Sigmoid colon (tissue), 7 donors: Measurements from ENCODE around the gene MAPT. TPM values are rescaled to one million over a fixed set of nuclear protein-coding genes. Genes with fewer than 3 reads are reported as not detected.

ENCODE experiments used
- DNase-seq: peaks from one replicate; pipeline ENCODE4 v3.0.0-alpha.2; 2019
- H3K27ac ChIP-seq, 4 donors: fragments of 200-600 bp; sonication (generic); one replicate each; pipeline ENCODE4 v1.5.1; 2016 to 2019; ENCODE audit warnings: mild to moderate bottlenecking in 1 of 4
- H3K27me3 ChIP-seq, 3 donors: fragments of 200-600 bp; sonication (generic); one replicate each; pipeline ENCODE4 v1.5.1; 2019; ENCODE audit warnings: mild to moderate bottlenecking in 1 of 3
- H3K36me3 ChIP-seq, 4 donors: fragments of 200-600 bp; sonication (generic); one replicate each; pipeline ENCODE4 v1.5.1; 2016 to 2019
- H3K4me1 ChIP-seq, 4 donors: fragments of 200-600 bp; sonication (generic); one replicate each; pipeline ENCODE4 v1.5.1; 2017 to 2019
- H3K4me3 ChIP-seq, 4 donors: fragments of 200-600 bp; sonication (generic); one replicate each; pipeline ENCODE4 v1.5.1; 2017 to 2019; ENCODE audit warnings: mild to moderate bottlenecking in 2 of 4, moderate library complexity in 1 of 4
- H3K9me3 ChIP-seq, 4 donors: fragments of 200-600 bp in 3 of 4; sonication (generic) in 3 of 4; one replicate each; pipeline versions ENCODE4 v1.5.1 to v1.6.1; 2013 to 2019
- EP300 ChIP-seq, 4 donors: sonication (generic); formaldehyde crosslinking; IDR thresholded peaks; one replicate each; pipeline ENCODE4 v1.6.1; 2017; ENCODE audit warnings: antibody characterized with exemption in 4 of 4
- POLR2A ChIP-seq, 2 donors: fragments of 450-650 bp; IDR thresholded peaks; one replicate each; pipeline ENCODE4 v1.6.1; 2016; ENCODE audit warnings: antibody characterized with exemption in 2 of 2, mild to moderate bottlenecking in 2 of 2, moderate library complexity in 2 of 2
- POLR2AphosphoS5 ChIP-seq, 4 donors: sonication (generic); formaldehyde crosslinking; IDR thresholded peaks; one replicate each; pipeline ENCODE4 v1.6.1; 2017; ENCODE audit warnings: antibody characterized with exemption in 4 of 4
- WGBS, 2 donors: extraction: QIAGEN DNeasy Blood & Tissue Kit; methylation state at CpG; one replicate each; pipeline ENCODE4 v1.1.7; 2013; 5-methylcytosine and 5-hydroxymethylcytosine counted together
- intact Hi-C: fragments of 100-400 bp; cut with DNase I; formaldehyde crosslinking; loops from one replicate; pipeline ENCODE4 v1.15.1; 2023
- polyA plus RNA-seq, 3 donors: library from polyadenylated mRNA; stranded (reverse); fragments of 200-250 nt; gene quantifications; one replicate each; pipeline ENCODE4 v1.2.3, GENCODE V29; 2013
- total RNA-seq, 4 donors: library from RNA; depleted of rRNA; stranded (reverse); fragments of >200 nt; gene quantifications; one replicate each; pipeline ENCODE4 v1.1.0, GENCODE V29; 2016
- TF ChIP-seq, protein P1 (sequence below), 4 experiments: fragments of 450-650 bp in 3 of 4; fragments of 200-600 bp in 1 of 4; IDR thresholded peaks; one replicate each; pipeline ENCODE4 v1.5.1; 2016 to 2019; ENCODE audit warnings: antibody characterized with exemption in 4 of 4, mild to moderate bottlenecking in 3 of 4, moderate library complexity in 2 of 4
- donor health status: healthy with polysubstance abuse.
- donor health status: Bipolar disorder and iron deficiency.
- donor health status: healthy.

Gene MAPT
- total and polyA plus RNA-seq, 7 donors: 0.60 to 20.5 (median 10.9) TPM; not detected in 1

DNA sequence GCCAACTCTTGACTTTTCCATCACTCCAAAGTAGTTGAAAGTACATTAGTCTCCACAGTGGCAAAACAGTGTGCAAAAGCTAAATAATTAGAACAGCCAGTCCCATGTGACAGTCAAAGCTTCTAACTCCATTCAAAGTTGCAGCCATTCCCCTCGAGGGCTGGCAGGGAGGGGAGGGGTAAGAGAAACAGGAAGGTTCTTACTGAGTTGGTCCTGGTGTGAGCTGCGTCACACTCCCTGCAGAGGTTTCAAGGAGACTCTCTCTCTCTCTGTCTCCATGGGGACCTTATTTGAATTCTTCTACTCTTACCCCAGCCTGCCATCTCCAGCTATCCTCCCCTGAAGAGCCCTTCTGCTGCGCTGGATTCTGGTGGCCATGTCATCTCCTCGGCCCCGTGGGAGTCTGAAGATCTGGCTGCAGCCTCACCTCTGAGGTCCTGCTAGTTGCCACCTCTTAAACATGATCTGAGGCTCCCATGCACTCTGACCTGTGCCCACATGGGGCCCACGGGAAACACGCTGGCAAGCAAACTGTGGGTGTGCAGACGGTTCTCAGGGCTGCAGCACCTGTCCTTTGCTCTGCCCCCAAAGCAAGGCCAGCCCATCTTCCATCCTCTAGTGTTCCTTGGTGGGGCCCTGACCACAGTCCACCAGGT, 81.4 kb downstream of the MAPT start:
- Histone ChIP-seq H3K4me1 (peaks cover 0 to 17% (median 8%) of the 10 kb centered on the region in 4 donors), H3K4me3 (no peak overlapping the region), H3K27me3 (no peaks in the 10 kb centered on the region), H3K36me3 (no peaks in the 10 kb centered on the region), H3K27ac (no peak overlapping the region), H3K9me3 (no peaks in the 10 kb centered on the region)
- intact Hi-C loops: no loop called here
- no peak for TF ChIP-seq EP300 (IDR thresholded peaks at IDR 0.05)
- TF ChIP-seq POLR2AphosphoS5 (IDR thresholded peaks at IDR 0.05): no peak
- TF ChIP-seq, protein P1, sequence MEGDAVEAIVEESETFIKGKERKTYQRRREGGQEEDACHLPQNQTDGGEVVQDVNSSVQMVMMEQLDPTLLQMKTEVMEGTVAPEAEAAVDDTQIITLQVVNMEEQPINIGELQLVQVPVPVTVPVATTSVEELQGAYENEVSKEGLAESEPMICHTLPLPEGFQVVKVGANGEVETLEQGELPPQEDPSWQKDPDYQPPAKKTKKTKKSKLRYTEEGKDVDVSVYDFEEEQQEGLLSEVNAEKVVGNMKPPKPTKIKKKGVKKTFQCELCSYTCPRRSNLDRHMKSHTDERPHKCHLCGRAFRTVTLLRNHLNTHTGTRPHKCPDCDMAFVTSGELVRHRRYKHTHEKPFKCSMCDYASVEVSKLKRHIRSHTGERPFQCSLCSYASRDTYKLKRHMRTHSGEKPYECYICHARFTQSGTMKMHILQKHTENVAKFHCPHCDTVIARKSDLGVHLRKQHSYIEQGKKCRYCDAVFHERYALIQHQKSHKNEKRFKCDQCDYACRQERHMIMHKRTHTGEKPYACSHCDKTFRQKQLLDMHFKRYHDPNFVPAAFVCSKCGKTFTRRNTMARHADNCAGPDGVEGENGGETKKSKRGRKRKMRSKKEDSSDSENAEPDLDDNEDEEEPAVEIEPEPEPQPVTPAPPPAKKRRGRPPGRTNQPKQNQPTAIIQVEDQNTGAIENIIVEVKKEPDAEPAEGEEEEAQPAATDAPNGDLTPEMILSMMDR (IDR thresholded peaks at IDR 0.05): no peak
- TF ChIP-seq POLR2A (IDR thresholded peaks at IDR 0.05): no peak
- WGBS, 2 donors: 74 to 82% methylated on average over 8 of the region's 8 CpGs
- DNase-seq: no peak

DNA sequence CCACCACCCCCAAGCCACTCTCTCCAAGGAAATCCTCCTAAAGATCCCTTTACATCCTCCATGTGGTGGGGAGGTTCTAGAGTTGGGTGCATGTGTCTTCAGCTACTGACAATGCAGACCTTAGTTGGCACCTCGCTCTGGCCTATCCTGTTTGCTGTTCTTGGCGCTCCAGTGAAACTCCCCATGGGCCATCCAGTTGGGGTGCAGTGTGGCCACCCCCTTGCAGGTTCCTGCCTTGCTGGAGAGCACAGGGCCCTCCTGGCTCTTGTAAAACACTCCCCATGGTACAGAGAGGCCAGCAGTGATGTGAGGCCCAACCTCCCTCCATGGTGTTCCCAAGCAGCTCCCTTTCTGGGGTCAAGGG, 82.0 kb downstream of the MAPT start:
- no peaks in the 10 kb centered on the region for H3K9me3 ChIP-seq
- no peak overlapping the region for H3K27ac ChIP-seq
- H3K36me3 ChIP-seq: no peaks in the 10 kb centered on the region
- no peak overlapping the region for H3K4me3 ChIP-seq
- intact Hi-C loops: no loop called here
- DNase-seq: no peak
- H3K4me1 ChIP-seq: peaks cover 0 to 17% (median 8%) of the 10 kb centered on the region in 4 donors
- no peaks in the 10 kb centered on the region for H3K27me3 ChIP-seq
- 97 to 98% methylated on average over 2 of the region's 2 CpGs for WGBS, 2 donors
- TF ChIP-seq POLR2AphosphoS5 (IDR thresholded peaks at IDR 0.05) (no peak), POLR2A (IDR thresholded peaks at IDR 0.05) (no peak)

DNA sequence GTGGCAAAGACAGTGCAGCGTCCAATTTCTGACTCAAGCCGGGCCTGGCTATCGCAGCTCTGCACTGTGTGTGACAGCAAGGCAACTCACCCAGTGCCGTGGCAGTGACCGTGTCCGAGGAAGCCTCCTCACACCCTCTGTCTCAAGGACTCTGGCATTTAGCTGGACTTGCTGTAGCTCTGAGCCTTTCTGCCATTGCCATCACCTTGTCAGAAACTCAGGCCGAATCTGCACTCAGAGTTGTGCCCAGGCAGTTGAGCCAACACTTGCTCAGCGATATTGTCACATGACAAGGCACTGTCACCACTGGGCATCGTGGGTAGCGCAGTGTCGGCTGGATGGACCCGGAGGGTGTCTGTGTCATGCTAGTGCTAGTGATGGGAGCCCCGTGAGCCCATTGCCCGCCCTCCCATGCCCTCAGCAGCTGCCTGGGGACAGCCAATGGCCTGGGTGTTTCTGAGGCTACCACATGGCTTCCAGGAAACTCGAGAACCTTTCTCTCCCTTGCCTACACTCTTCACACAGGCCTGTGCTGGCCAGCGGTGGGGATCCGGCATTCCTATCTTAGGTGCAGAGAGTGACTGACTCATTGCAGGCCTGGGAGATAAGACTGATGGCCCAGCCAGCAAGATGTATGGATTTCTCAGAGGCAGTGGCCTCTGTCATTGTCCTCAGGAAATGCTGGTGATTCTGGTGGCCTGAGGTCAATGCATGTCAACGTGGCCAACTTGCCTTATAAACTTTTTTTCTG, 82.6 kb downstream of the MAPT start:
- H3K4me3 ChIP-seq: no peak overlapping the region
- intact Hi-C loops: no loop called here
- no peaks in the 10 kb centered on the region for H3K36me3 ChIP-seq
- TF ChIP-seq EP300 (IDR thresholded peaks at IDR 0.05) (no peak), POLR2AphosphoS5 (IDR thresholded peaks at IDR 0.05) (no peak), POLR2A (IDR thresholded peaks at IDR 0.05) (no peak)
- TF ChIP-seq, protein P1 (IDR thresholded peaks at IDR 0.05): no peak
- H3K9me3 ChIP-seq: no peaks in the 10 kb centered on the region
- peaks cover 0 to 17% (median 8%) of the 10 kb centered on the region in 4 donors for H3K4me1 ChIP-seq
- H3K27ac ChIP-seq: no peak overlapping the region
- H3K27me3 ChIP-seq: no peaks in the 10 kb centered on the region
- no peak for DNase-seq
- WGBS, 2 donors: 88 to 90% methylated on average over 18 of the region's 18 CpGs

DNA sequence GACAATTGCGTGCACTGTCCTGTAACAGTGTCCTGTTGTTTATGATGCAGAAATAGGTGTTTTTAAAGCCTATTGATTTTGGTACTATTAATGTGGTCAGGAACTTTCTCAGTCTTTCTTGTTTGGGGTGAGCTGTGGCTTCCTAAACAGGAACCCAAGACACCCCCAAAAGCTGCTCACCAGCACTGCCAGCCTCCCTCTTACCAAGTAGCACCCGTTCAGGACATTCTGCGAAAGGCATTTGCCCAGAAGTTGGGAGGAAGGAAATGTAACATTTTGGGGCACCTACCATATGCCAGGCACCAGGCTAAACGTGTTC, 83.1 kb downstream of the MAPT start:
- 80 to 87% methylated on average over 4 of the region's 4 CpGs for WGBS, 2 donors
- no peak for DNase-seq
- H3K4me1 ChIP-seq: peaks cover 0 to 17% (median 8%) of the 10 kb centered on the region in 4 donors
- TF ChIP-seq EP300 (IDR thresholded peaks at IDR 0.05) (no peak), POLR2A (IDR thresholded peaks at IDR 0.05) (no peak), POLR2AphosphoS5 (IDR thresholded peaks at IDR 0.05) (no peak)
- H3K4me3 ChIP-seq: no peak overlapping the region
- H3K9me3 ChIP-seq: no peaks in the 10 kb centered on the region
- no peaks in the 10 kb centered on the region for H3K27me3 ChIP-seq
- no peaks in the 10 kb centered on the region for H3K36me3 ChIP-seq
- intact Hi-C loops: no loop called here
- no peak overlapping the region for H3K27ac ChIP-seq

DNA sequence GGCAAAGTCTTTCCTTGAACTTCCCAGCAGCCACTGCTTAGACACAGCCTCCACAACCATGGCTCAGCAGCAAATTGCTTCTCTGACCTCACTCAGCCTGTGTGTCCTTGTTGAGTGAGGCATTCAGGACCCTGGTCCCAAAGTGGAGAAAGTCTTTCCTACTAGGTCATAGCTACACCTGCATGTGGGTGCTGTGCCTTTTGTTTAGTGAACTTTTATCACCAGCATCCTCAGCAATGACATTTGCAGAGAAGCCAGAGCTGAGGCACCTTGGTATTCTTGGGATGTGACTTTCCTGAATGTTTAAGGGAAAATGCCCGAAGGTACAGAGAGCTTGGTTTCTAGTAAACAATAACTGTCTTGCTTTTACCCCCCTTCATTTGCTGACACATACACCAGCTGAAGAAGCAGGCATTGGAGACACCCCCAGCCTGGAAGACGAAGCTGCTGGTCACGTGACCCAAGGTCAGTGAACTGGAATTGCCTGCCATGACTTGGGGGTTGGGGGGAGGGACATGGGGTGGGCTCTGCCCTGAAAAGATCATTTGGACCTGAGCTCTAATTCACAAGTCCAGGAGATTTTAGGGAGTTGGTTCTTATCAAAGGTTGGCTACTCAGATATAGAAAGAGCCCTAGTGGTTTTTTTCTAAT, 83.7 kb downstream of the MAPT start:
- WGBS, 2 donors: 78 to 81% methylated on average over 3 of the region's 3 CpGs
- H3K4me3 ChIP-seq: no peak overlapping the region
- H3K27ac ChIP-seq: no peak overlapping the region
- DNase-seq: no peak
- H3K4me1 ChIP-seq: peaks cover 0 to 17% (median 6%) of the 10 kb centered on the region in 4 donors
- H3K9me3 ChIP-seq: no peaks in the 10 kb centered on the region
- no peaks in the 10 kb centered on the region for H3K36me3 ChIP-seq
- intact Hi-C loops: no loop called here
- H3K27me3 ChIP-seq: no peaks in the 10 kb centered on the region
- TF ChIP-seq, protein P1 (IDR thresholded peaks at IDR 0.05): no peak
